Measurements from ENCODE around the gene XYLT1.

Gene XYLT1

GRCh38 chr16:17125671-17126070, 345.1 kb downstream of the XYLT1 start:
- DNase-seq = no peak

- peak; percentile 15 for DNase-seq
These were observed 352.7 kb downstream of the XYLT1 start for GRCh38 chr16:17117906-17118577.

- peak; percentile 4 for DNase-seq
These were observed 354.0 kb downstream of the XYLT1 start for GRCh38 chr16:17116595-17117322.

- DNase-seq = no peak
These were observed 361.3 kb downstream of the XYLT1 start for GRCh38 chr16:17109413-17109812.

GRCh38 chr16:17108596-17108995, 362.2 kb downstream of the XYLT1 start:
- DNase-seq = no peak

- no peak for DNase-seq
These were observed 363.3 kb downstream of the XYLT1 start for GRCh38 chr16:17107450-17107849.

GRCh38 chr16:17106243-17106791, 364.4 kb downstream of the XYLT1 start:
- DNase-seq = no peak

- DNase-seq = no peak
These were observed 365.4 kb downstream of the XYLT1 start for GRCh38 chr16:17105239-17105797.

- no peak for DNase-seq
These were observed 366.1 kb downstream of the XYLT1 start for GRCh38 chr16:17104654-17105053.

- DNase-seq = no peak
These were observed 367.5 kb downstream of the XYLT1 start for GRCh38 chr16:17103216-17103615.

GRCh38 chr16:17101646-17102045, 369.1 kb downstream of the XYLT1 start:
- no peak for DNase-seq

- no peak for DNase-seq
These were observed 372.1 kb downstream of the XYLT1 start for GRCh38 chr16:17098685-17099084.

GRCh38 chr16:17084130-17084529, 386.6 kb downstream of the XYLT1 start:
- DNase-seq = no peak

- no peak for DNase-seq
These were observed 387.1 kb downstream of the XYLT1 start for GRCh38 chr16:17083628-17084027.

GRCh38 chr16:17082095-17082882, 388.5 kb downstream of the XYLT1 start:
- DNase-seq = no peak

- DNase-seq = no peak
These were observed 390.7 kb downstream of the XYLT1 start for GRCh38 chr16:17080105-17080504.

- no peak for DNase-seq
These were observed 391.7 kb downstream of the XYLT1 start for GRCh38 chr16:17078931-17079631.

- no peak for DNase-seq
These were observed 393.8 kb downstream of the XYLT1 start for GRCh38 chr16:17076818-17077498.

- DNase-seq = no peak
These were observed 394.5 kb downstream of the XYLT1 start for GRCh38 chr16:17076092-17076754.

GRCh38 chr16:17072104-17072503, 398.7 kb downstream of the XYLT1 start:
- no peak for DNase-seq

- DNase-seq = peak; percentile 81
These were observed 399.7 kb downstream of the XYLT1 start for GRCh38 chr16:17070882-17071592.
